Hepatocyte (in vitro differentiated cells): ENCODE measurements around the gene KCNA10. TPM values are rescaled to one million over a fixed set of nuclear protein-coding genes. Genes with fewer than 3 reads are reported as not detected.

Experiments used
- DNase-seq: peaks from one replicate; pipeline ENCODE4 v3.0.0-alpha.2; 2016; ENCODE audit warnings: low spot score
- H2AFZ ChIP-seq: fragments of 200-600 bp; sonication (generic); 2 replicates; pipeline ENCODE4 v1.6.0; 2016; ENCODE audit warnings: antibody characterized with exemption, mild to moderate bottlenecking
- H3K27ac ChIP-seq: fragments of 200-600 bp; sonication (generic); 2 replicates; pipeline ENCODE4 v1.5.1; 2016; ENCODE audit warnings: mild to moderate bottlenecking
- H3K27me3 ChIP-seq: fragments of 200-600 bp; sonication (generic); 2 replicates; pipeline ENCODE4 v1.6.1; 2016
- H3K36me3 ChIP-seq: fragments of 200-600 bp; sonication (generic); replicated peaks from 2 replicates; pipeline ENCODE4 v1.5.1; 2016; ENCODE audit warnings: low read depth; ENCODE audit not compliant: insufficient read depth
- H3K4me1 ChIP-seq: fragments of 200-600 bp; sonication (generic); 2 replicates; pipeline ENCODE4 v1.5.1; 2016; ENCODE audit warnings: mild to moderate bottlenecking, moderate library complexity; ENCODE audit not compliant: insufficient read depth
- H3K4me2 ChIP-seq: fragments of 200-600 bp; sonication (generic); 2 replicates; pipeline ENCODE4 v1.6.0; 2016
- H3K4me3 ChIP-seq: fragments of 200-600 bp; sonication (generic); 2 replicates; pipeline ENCODE4 v1.5.1; 2016; ENCODE audit warnings: mild to moderate bottlenecking
- H3K79me2 ChIP-seq: fragments of 200-600 bp; sonication (generic); 2 replicates; pipeline ENCODE4 v1.6.0; 2017; ENCODE audit warnings: mild to moderate bottlenecking
- H3K9me2 ChIP-seq: fragments of 200-600 bp; sonication (generic); replicated peaks from 2 replicates; pipeline ENCODE4 v1.6.0; 2017; ENCODE audit warnings: mild to moderate bottlenecking; ENCODE audit not compliant: insufficient read depth
- H3K9me3 ChIP-seq: fragments of 200-600 bp; sonication (generic); 2 replicates; pipeline ENCODE4 v1.5.1; 2016; ENCODE audit warnings: low read depth, mild to moderate bottlenecking
- H4K20me1 ChIP-seq: fragments of 200-600 bp; sonication (generic); 2 replicates; pipeline ENCODE4 v1.6.0; 2016; ENCODE audit warnings: mild to moderate bottlenecking; ENCODE audit not compliant: insufficient read depth, poor library complexity, severe bottlenecking
- EZH2 ChIP-seq: fragments of 200-600 bp; sonication (generic); IDR thresholded peaks from 2 replicates; pipeline ENCODE4 v1.6.1; 2016; ENCODE audit warnings: antibody characterized with exemption, mild to moderate bottlenecking, borderline replicate concordance
- EZH2phosphoT487 ChIP-seq: fragments of 200-600 bp; sonication (generic); IDR thresholded peaks from one replicate; pipeline ENCODE4 v1.6.1; 2018; ENCODE audit warnings: antibody characterized with exemption, mild to moderate bottlenecking, low read depth, moderate library complexity; ENCODE audit not compliant: unreplicated experiment, severe bottlenecking
- WGBS: methylation state at CpG from one replicate; pipeline ENCODE4 v1.1.6; 2016; ENCODE audit warnings: low lambda C conversion rate; ENCODE audit errors: missing lambda C conversion rate; 5-methylcytosine and 5-hydroxymethylcytosine counted together
- polyA plus RNA-seq: library from polyadenylated mRNA; unstranded; fragments of >200 nt; fragmentation: Nextera tagmentation; extraction: Ambion mirVana; gene quantifications from 2 replicates; pipeline ENCODE4 v1.2.1, GENCODE V29; 2016
- total RNA-seq: library from RNA; depleted of rRNA; stranded (reverse); fragments of >200 nt; gene quantifications from 2 replicates; pipeline ENCODE4 v1.2.3, GENCODE V29; 2014
- TF ChIP-seq, protein P1 (sequence below): fragments of 200-600 bp; sonication (generic); IDR thresholded peaks from 2 replicates; pipeline ENCODE4 v1.5.1; 2016; ENCODE audit warnings: antibody characterized with exemption, mild to moderate bottlenecking; ENCODE audit not compliant: poor library complexity

KCNA10 gene
- total and polyA plus RNA-seq, 2 experiments from 2014 or later: not detected

DNA sequence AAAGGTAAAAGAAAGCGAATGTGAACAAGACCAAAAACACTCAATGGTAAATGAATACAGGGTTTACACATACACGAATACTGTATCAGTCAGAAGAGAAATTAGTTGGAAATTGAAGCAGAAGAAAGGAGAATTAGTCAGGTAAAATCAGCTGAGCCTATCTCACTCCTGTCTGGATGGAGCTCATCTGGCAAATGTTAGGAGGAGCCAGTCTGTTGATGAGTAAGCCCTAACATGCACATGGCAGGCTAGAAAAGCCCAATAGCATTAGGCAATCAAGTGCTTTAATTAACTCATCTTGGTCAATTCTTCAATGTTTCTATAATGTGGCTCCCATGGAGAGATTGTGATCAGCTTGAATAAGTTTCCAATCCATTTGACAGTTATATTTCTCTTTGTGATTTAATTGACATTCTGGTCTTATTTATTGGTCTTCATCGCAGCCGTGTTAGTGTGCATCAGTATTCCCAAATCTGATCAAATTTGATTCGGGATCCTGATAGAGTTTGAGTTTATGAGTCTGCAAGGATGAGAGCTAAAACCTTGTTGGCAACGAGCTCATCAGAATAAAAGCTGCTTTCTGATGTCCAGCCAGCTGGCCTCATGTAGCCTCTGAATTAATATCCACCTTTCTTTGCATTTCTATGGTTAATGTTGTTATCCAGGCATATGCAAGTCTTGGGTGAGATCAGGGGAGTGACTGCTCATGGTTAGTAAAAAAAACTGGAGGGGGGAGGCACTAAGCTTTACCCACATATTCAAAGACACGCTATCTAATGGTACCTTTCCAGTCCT lies 22.1 kb upstream of the KCNA10 start:
- no peak overlapping the region for H3K27ac ChIP-seq
- no peak for TF ChIP-seq EZH2
- TF ChIP-seq EZH2phosphoT487: no peak
- TF ChIP-seq, protein P1, sequence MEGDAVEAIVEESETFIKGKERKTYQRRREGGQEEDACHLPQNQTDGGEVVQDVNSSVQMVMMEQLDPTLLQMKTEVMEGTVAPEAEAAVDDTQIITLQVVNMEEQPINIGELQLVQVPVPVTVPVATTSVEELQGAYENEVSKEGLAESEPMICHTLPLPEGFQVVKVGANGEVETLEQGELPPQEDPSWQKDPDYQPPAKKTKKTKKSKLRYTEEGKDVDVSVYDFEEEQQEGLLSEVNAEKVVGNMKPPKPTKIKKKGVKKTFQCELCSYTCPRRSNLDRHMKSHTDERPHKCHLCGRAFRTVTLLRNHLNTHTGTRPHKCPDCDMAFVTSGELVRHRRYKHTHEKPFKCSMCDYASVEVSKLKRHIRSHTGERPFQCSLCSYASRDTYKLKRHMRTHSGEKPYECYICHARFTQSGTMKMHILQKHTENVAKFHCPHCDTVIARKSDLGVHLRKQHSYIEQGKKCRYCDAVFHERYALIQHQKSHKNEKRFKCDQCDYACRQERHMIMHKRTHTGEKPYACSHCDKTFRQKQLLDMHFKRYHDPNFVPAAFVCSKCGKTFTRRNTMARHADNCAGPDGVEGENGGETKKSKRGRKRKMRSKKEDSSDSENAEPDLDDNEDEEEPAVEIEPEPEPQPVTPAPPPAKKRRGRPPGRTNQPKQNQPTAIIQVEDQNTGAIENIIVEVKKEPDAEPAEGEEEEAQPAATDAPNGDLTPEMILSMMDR: no peak
- no peaks in the 10 kb centered on the region for H3K27me3 ChIP-seq
- H2AFZ ChIP-seq: no peak overlapping the region
- H3K36me3 ChIP-seq: no peaks in the 10 kb centered on the region
- no peaks in the 10 kb centered on the region for H3K79me2 ChIP-seq
- H3K9me2 ChIP-seq: no peaks in the 10 kb centered on the region
- H4K20me1 ChIP-seq: no peaks in the 10 kb centered on the region
- DNase-seq: no peak
- H3K4me1 ChIP-seq: no peaks in the 10 kb centered on the region
- 66% methylated on average over 7 of the region's 7 CpGs for WGBS
- H3K9me3 ChIP-seq: no peaks in the 10 kb centered on the region
- H3K4me2 ChIP-seq: no peak overlapping the region
- H3K4me3 ChIP-seq: no peak overlapping the region

DNA sequence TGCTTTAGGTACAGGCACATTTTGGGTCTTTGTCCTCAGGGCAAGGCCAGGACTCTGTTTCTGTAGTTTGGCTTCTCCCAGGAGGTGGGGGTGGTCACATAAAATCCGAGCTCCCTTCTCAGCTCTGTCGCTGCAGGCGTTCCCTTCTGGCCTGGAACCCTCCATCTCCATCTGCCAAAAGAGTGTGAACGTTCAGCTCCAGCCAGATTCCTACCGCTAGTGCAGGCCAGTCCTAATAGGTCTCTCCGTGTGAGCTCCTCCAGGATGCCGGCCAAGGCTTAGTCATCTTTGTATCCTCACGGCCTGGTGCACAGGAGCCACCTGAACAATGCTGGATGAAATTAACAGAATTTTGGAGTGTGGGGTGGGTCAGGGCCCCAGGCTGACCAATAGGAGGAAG lies 19.9 kb upstream of the KCNA10 start:
- no peak overlapping the region for H3K4me2 ChIP-seq
- DNase-seq: no peak
- no peak overlapping the region for H3K4me3 ChIP-seq
- H2AFZ ChIP-seq: no peak overlapping the region
- TF ChIP-seq, protein P1: no peak
- TF ChIP-seq EZH2 (no peak), EZH2phosphoT487 (no peak)
- no peaks in the 10 kb centered on the region for H3K27me3 ChIP-seq
- H3K4me1 ChIP-seq: no peaks in the 10 kb centered on the region
- H3K36me3 ChIP-seq: no peaks in the 10 kb centered on the region
- H3K9me2 ChIP-seq: no peaks in the 10 kb centered on the region
- no peak overlapping the region for H3K27ac ChIP-seq
- no peaks in the 10 kb centered on the region for H4K20me1 ChIP-seq
- no peaks in the 10 kb centered on the region for H3K79me2 ChIP-seq
- 79% methylated on average over 8 of the region's 8 CpGs for WGBS
- H3K9me3 ChIP-seq: no peaks in the 10 kb centered on the region

DNA sequence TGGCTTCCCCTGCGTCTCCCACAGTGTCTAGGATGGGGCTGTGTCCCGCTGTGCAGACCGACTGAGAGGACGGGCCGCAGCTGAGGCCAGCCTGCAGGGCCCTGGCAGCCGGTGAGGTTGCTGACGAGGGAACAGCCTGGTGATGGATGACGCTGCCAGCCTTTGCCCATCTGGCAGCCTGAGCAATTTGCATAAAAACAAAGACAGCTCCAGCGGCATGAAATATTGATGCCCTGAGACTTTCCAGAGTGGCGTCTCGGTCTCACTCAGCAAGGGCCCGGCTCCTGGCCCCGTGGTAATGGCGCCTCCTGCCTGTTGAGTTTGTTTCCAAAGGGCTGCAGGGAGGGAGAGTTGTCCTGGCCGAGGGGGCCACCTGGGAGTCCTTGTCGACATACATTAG lies 19.1 kb upstream of the KCNA10 start:
- no peaks in the 10 kb centered on the region for H3K36me3 ChIP-seq
- TF ChIP-seq, protein P1: no peak
- no peak for TF ChIP-seq EZH2
- no peak for TF ChIP-seq EZH2phosphoT487
- WGBS: 82% methylated on average over 16 of the region's 16 CpGs
- no peak overlapping the region for H3K4me2 ChIP-seq
- H3K27ac ChIP-seq: no peak overlapping the region
- H3K79me2 ChIP-seq: no peaks in the 10 kb centered on the region
- DNase-seq: no peak
- no peak overlapping the region for H3K4me3 ChIP-seq
- no peak overlapping the region for H2AFZ ChIP-seq
- no peaks in the 10 kb centered on the region for H3K4me1 ChIP-seq
- H3K9me2 ChIP-seq: no peaks in the 10 kb centered on the region
- no peaks in the 10 kb centered on the region for H3K9me3 ChIP-seq
- no peaks in the 10 kb centered on the region for H4K20me1 ChIP-seq
- H3K27me3 ChIP-seq: no peaks in the 10 kb centered on the region
